Cardiac septum (tissue), 1 donor: ENCODE data around the gene CEACAM18. TPM values are rescaled to one million over a fixed set of nuclear protein-coding genes. Genes with fewer than 3 reads are reported as not detected.
"Not testable (repeated sequence)": the region's sequence is repeated elsewhere in the genome, so short reads cannot be mapped to it uniquely, and the experiment has no call there.

Experiments used
- DNase-seq: peaks from one replicate; pipeline ENCODE4 v3.0.0-alpha.2; 2020; ENCODE audit warnings: low spot score
- intact Hi-C: fragments of 100-400 bp; cut with DNase I; formaldehyde crosslinking; loops from one replicate; pipeline ENCODE4 v1.14.0; 2022
- long read RNA-seq: library from polyadenylated mRNA; unstranded; transcript quantifications from one replicate; pipeline ENCODE4 v2.0.0, GENCODE V29; 2021
- total RNA-seq: library from RNA; stranded (reverse); fragmentation: NEBNext Ultra II Directional; extraction: Animal tissue kit (Norgen Biotek cat#: 25700); gene quantifications from one replicate; pipeline ENCODE4 v1.2.1, GENCODE V29; 2021
- donor health status: DM: no; HTN: no; CAD: no.

Gene CEACAM18
- total RNA-seq, result not detected
- long read RNA-seq, result 0 reads

- DNase-seq, result no peak
- intact Hi-C loops, result no loop called here
These were observed at the start of gene CEACAM18 for GRCh38 chr19:51478381-51479234. Gene CEACAM18 (plus strand): TSS chr19:51478539.

- intact Hi-C loops, result no loop called here
- DNase-seq, result no peak
These were observed 48.1 kb upstream of the CEACAM18 start for GRCh38 chr19:51430221-51430620.

- intact Hi-C loops, result no loop called here
- DNase-seq, result no peak
These were observed 47.2 kb upstream of the CEACAM18 start for GRCh38 chr19:51431124-51431523.

GRCh38 chr19:51433043-51433442 lies 45.3 kb upstream of the CEACAM18 start:
- intact Hi-C loops, result no loop called here
- no peak for DNase-seq

GRCh38 chr19:51434456-51434855 lies 43.9 kb upstream of the CEACAM18 start:
- DNase-seq, result no peak
- intact Hi-C loops, result no loop called here

GRCh38 chr19:51439021-51439465 lies 39.3 kb upstream of the CEACAM18 start:
- no peak for DNase-seq
- intact Hi-C loops, result loop anchor here (5.0 kb wide), 1 partner anchor 102 kb away; no protein-coding TSS in a partner anchor

- intact Hi-C loops, result no loop called here
- DNase-seq, result no peak
These were observed 38.3 kb upstream of the CEACAM18 start for GRCh38 chr19:51440052-51440451.

GRCh38 chr19:51440846-51441409 lies 37.4 kb upstream of the CEACAM18 start:
- no peak for DNase-seq
- intact Hi-C loops, result no loop called here

- no peak for DNase-seq
- intact Hi-C loops, result no loop called here
These were observed 36.6 kb upstream of the CEACAM18 start for GRCh38 chr19:51441410-51442390.

GRCh38 chr19:51447510-51447909 lies 30.8 kb upstream of the CEACAM18 start:
- DNase-seq, intact Hi-C loops: not testable (repeated sequence)

GRCh38 chr19:51448011-51448410 lies 30.3 kb upstream of the CEACAM18 start:
- intact Hi-C loops, result no loop called here
- no peak for DNase-seq

GRCh38 chr19:51448411-51449016 lies 29.8 kb upstream of the CEACAM18 start:
- intact Hi-C loops, result no loop called here
- no peak for DNase-seq

- DNase-seq, result no peak
- intact Hi-C loops, result no loop called here
These were observed 27.5 kb upstream of the CEACAM18 start for GRCh38 chr19:51450730-51451307.

GRCh38 chr19:51456541-51457290 lies 21.6 kb upstream of the CEACAM18 start:
- no peak for DNase-seq
- intact Hi-C loops, result no loop called here

GRCh38 chr19:51457351-51458013 lies 20.9 kb upstream of the CEACAM18 start:
- no peak for DNase-seq
- intact Hi-C loops, result no loop called here

GRCh38 chr19:51458051-51458645 lies 20.2 kb upstream of the CEACAM18 start, which contains the start of gene SIGLEC8:
Gene SIGLEC8 (minus strand): TSS chr19:51458454. CDS start chr19:51458387, 67 bp downstream.
- intact Hi-C loops, result no loop called here
- DNase-seq, result no peak

GRCh38 chr19:51458899-51459505 lies 19.3 kb upstream of the CEACAM18 start:
- intact Hi-C loops, result no loop called here
- DNase-seq, result no peak
